Measurements from ENCODE around the gene SYNGR3.

The SYNGR3 gene

GRCh38 chr16:2029350-2029749, 39.6 kb downstream of the SYNGR3 start:
- no peaks in the 10 kb centered on the region for H3K9me2 ChIP-seq (ENCODE audit: low read depth, low read length)
- no peaks in the 10 kb centered on the region for H3K36me3 ChIP-seq (ENCODE audit: insufficient read depth, low read length)
- TF ChIP-seq CTCF (IDR thresholded peaks at IDR 0.05; ENCODE audit: low read length) (no peak), EZH2 (IDR thresholded peaks at IDR 0.05; ENCODE audit: borderline replicate concordance, low read length) (no peak)
- no peak overlapping the region for H2AFZ ChIP-seq (ENCODE audit: low read length)
- peaks cover 4% of the 10 kb centered on the region for H3K4me1 ChIP-seq (ENCODE audit: insufficient read depth, low read length, severe bottlenecking)
- no peaks in the 10 kb centered on the region for H4K20me1 ChIP-seq (ENCODE audit: insufficient read depth, low read length)
- H3K4me3 ChIP-seq (ENCODE audit: low read depth, low read length, poor library complexity, severe bottlenecking), result no peak overlapping the region
- no peaks in the 10 kb centered on the region for H3K79me2 ChIP-seq (ENCODE audit: insufficient read depth, low read length)
- no peaks in the 10 kb centered on the region for H3K9me3 ChIP-seq (ENCODE audit: low read length)
- peaks cover 28% of the 10 kb centered on the region for H3K27me3 ChIP-seq (ENCODE audit: insufficient read depth, low read length)
- no peaks in the 10 kb centered on the region for H3F3A ChIP-seq (ENCODE audit: insufficient read depth, low read length)
- H3K27ac ChIP-seq (ENCODE audit: low read depth, low read length, poor library complexity, severe bottlenecking), result no peak overlapping the region
- no peak overlapping the region for H3K9ac ChIP-seq (ENCODE audit: low read length)
- H3K4me2 ChIP-seq (ENCODE audit: low read length), result no peak overlapping the region

DNA sequence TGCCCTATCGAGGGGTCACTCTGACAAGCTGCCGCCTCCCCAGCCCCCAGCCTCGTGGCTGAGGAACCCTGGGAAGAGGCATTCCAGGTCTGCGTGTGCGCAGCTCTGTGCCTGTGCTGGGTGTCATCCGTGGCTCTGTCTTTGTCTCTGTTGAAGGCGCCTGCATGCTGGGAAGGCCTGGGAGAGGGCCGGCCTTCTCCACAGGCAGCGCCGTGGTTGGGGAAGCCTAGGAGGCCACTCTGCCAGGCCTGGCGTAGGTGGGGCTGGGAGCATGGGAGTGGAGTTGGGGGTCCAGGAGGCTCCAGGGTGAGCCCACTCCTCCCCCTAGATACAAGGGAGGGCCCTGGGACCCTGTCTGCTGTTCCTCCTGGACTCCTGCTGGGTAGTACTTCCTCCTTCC, 40.3 kb downstream of the SYNGR3 start:
- H3K4me1 ChIP-seq (ENCODE audit: insufficient read depth, low read length, severe bottlenecking), result peaks cover 4% of the 10 kb centered on the region
- no peaks in the 10 kb centered on the region for H3F3A ChIP-seq (ENCODE audit: insufficient read depth, low read length)
- TF ChIP-seq EZH2 (IDR thresholded peaks at IDR 0.05; ENCODE audit: borderline replicate concordance, low read length), result no peak
- TF ChIP-seq CTCF (IDR thresholded peaks at IDR 0.05; ENCODE audit: low read length), result no peak
- H3K27me3 ChIP-seq (ENCODE audit: insufficient read depth, low read length), result peaks cover 28% of the 10 kb centered on the region
- H3K4me3 ChIP-seq (ENCODE audit: low read depth, low read length, poor library complexity, severe bottlenecking), result no peak overlapping the region
- no peaks in the 10 kb centered on the region for H3K9me2 ChIP-seq (ENCODE audit: low read depth, low read length)
- no peak overlapping the region for H2AFZ ChIP-seq (ENCODE audit: low read length)
- no peak overlapping the region for H3K4me2 ChIP-seq (ENCODE audit: low read length)
- no peak overlapping the region for H3K27ac ChIP-seq (ENCODE audit: low read depth, low read length, poor library complexity, severe bottlenecking)
- H3K9me3 ChIP-seq (ENCODE audit: low read length), result no peaks in the 10 kb centered on the region
- H4K20me1 ChIP-seq (ENCODE audit: insufficient read depth, low read length), result no peaks in the 10 kb centered on the region
- no peaks in the 10 kb centered on the region for H3K36me3 ChIP-seq (ENCODE audit: insufficient read depth, low read length)
- no peaks in the 10 kb centered on the region for H3K79me2 ChIP-seq (ENCODE audit: insufficient read depth, low read length)
- H3K9ac ChIP-seq (ENCODE audit: low read length), result no peak overlapping the region

DNA sequence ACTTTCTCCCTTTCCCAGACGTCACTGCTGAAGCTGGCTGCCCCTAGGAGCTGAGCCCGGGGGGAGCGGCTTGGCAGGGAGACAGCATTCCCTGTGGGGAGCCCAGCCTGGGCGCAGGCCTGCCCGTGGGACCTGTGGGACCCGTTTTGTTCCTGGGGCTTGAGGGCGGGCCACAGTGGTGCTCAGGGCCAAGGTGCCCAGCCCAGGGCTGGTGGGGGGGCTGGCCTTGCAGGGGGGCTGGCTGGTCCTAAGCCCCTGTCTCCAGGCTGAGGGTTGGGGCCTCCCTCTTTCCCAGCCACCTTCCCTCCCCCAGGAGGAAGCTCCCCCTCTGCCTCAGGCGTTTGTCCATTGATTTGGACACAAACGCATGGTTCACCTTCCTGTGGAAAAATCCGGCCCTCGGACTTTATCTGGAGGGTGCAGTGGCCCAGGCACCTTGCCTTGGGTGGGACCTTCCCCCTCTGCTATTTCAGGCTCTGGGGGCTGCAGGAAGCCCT, 41.4 kb downstream of the SYNGR3 start:
- H3K9ac ChIP-seq (ENCODE audit: low read length), result no peak overlapping the region
- peaks cover 4% of the 10 kb centered on the region for H3K4me1 ChIP-seq (ENCODE audit: insufficient read depth, low read length, severe bottlenecking)
- no peak overlapping the region for H3K4me2 ChIP-seq (ENCODE audit: low read length)
- H4K20me1 ChIP-seq (ENCODE audit: insufficient read depth, low read length), result no peaks in the 10 kb centered on the region
- H3K27me3 ChIP-seq (ENCODE audit: insufficient read depth, low read length), result peaks cover 19% of the 10 kb centered on the region; the same call in 1 of the 2 replicates
- H3K4me3 ChIP-seq (ENCODE audit: low read depth, low read length, poor library complexity, severe bottlenecking), result no peak overlapping the region
- no peak overlapping the region for H2AFZ ChIP-seq (ENCODE audit: low read length)
- H3F3A ChIP-seq (ENCODE audit: insufficient read depth, low read length), result no peaks in the 10 kb centered on the region
- H3K9me2 ChIP-seq (ENCODE audit: low read depth, low read length), result no peaks in the 10 kb centered on the region
- H3K27ac ChIP-seq (ENCODE audit: low read depth, low read length, poor library complexity, severe bottlenecking), result no peak overlapping the region
- H3K79me2 ChIP-seq (ENCODE audit: insufficient read depth, low read length), result no peaks in the 10 kb centered on the region
- TF ChIP-seq EZH2 (IDR thresholded peaks at IDR 0.05; ENCODE audit: borderline replicate concordance, low read length), result no peak
- no peak for TF ChIP-seq CTCF (IDR thresholded peaks at IDR 0.05; ENCODE audit: low read length)
- H3K36me3 ChIP-seq (ENCODE audit: insufficient read depth, low read length), result no peaks in the 10 kb centered on the region
- no peaks in the 10 kb centered on the region for H3K9me3 ChIP-seq (ENCODE audit: low read length)

Data from OCI-LY1 (cell line).